ENCODE results near the gene BUD31.

GRCh38 chr7:99452541-99452940, 43.8 kb downstream of the BUD31 start:
- TF ChIP-seq POLR2A (IDR thresholded peaks at IDR 0.05) (no peak), CTCF (IDR thresholded peaks at IDR 0.05) (no peak), EP300 (IDR thresholded peaks at IDR 0.05) (no peak)
